K562 (cell line): ENCODE data around the gene SORCS1. TPM values are rescaled to one million over a fixed set of nuclear protein-coding genes. Genes with fewer than 3 reads are reported as not detected.

Experiments
- ATF3 ChIP-seq, 2 experiments: fragments of 450-650 bp in 1 of 2; sonication (generic) in 1 of 2; formaldehyde crosslinking in 1 of 2; IDR thresholded peaks in 1 of 2; conservative IDR thresholded peaks in 1 of 2; 2 replicates each; pipeline versions ENCODE4 v1.6.1 to v1.8.1; 2016 to 2023; ENCODE audit warnings: mild to moderate bottlenecking in 2 of 2, moderate library complexity in 2 of 2, inconsistent platforms in 1 of 2, missing genetic modification reagents in 1 of 2
- BCL6 ChIP-seq: fragments of 250-450 bp; sonication (Bioruptor Pico); IDR thresholded peaks from 2 replicates; pipeline ENCODE4 v1.4.0; 2020
- GABPB1 ChIP-seq: sonication (generic); formaldehyde crosslinking; IDR thresholded peaks from 2 replicates; pipeline ENCODE4 v1.8.0; 2022; ENCODE audit warnings: mild to moderate bottlenecking, missing genetic modification reagents
- KLF10 ChIP-seq: fragments of 250-450 bp; sonication (Bioruptor Pico); IDR thresholded peaks from 2 replicates; pipeline ENCODE4 v1.6.1; 2021; ENCODE audit warnings: matching md5 sums
- MGA ChIP-seq: fragments of 450-650 bp; IDR thresholded peaks from 2 replicates; pipeline ENCODE4 v1.6.1; 2016; ENCODE audit warnings: mild to moderate bottlenecking, moderate library complexity
- TEAD4 ChIP-seq, 2 experiments: sonication (generic) in 1 of 2; formaldehyde crosslinking in 1 of 2; IDR thresholded peaks; 2 replicates each; pipeline versions ENCODE4 v1.6.1 to v1.8.0; 2012 to 2022; ENCODE audit warnings: borderline replicate concordance in 1 of 2, inconsistent platforms in 1 of 2, low read length in 1 of 2, mild to moderate bottlenecking in 1 of 2, missing genetic modification reagents in 1 of 2
- polyA plus RNA-seq, 8 experiments: library from polyadenylated mRNA; depleted of rRNA in 4 of 8; stranded (reverse) in 5 of 8; unstranded in 3 of 8; fragments of >200 nt; fragmentation: Nextera tagmentation in 2 of 8; fragmentation: Illumina TruSeq in 1 of 8; extraction: Ambion mirVana in 2 of 8; extraction: Trizol in 1 of 8; gene quantifications; 2 replicates each; pipeline versions ENCODE4 v1.2.1 to v1.2.3, GENCODE V29; 2011 to 2014; ENCODE audit warnings: inconsistent platforms in 1 of 8, missing spikeins in 1 of 8
- total RNA-seq, 7 experiments: library from RNA; depleted of rRNA in 6 of 7; stranded (reverse); fragments of >200 nt in 6 of 7; fragmentation: Illumina TruSeq in 2 of 7; extraction: Trizol in 2 of 7; gene quantifications; 2 replicates each; pipeline versions ENCODE4 v1.2.1 to v1.2.3, GENCODE V29; 2011 to 2021; ENCODE audit warnings: low replicate concordance in 1 of 7
- TF ChIP-seq, protein P1 (sequence below), 2 experiments: IDR thresholded peaks; 2 replicates each; pipeline ENCODE4 v1.6.1; 2011; ENCODE audit warnings: borderline replicate concordance in 1 of 2, control low read depth in 1 of 2, low read depth in 1 of 2, low read length in 1 of 2, mild to moderate bottlenecking in 1 of 2, mixed read lengths in 1 of 2, moderate library complexity in 1 of 2; ENCODE audit not compliant: insufficient read depth in 1 of 2, insufficient read length in 1 of 2, poor library complexity in 1 of 2, severe bottlenecking in 1 of 2; ENCODE audit errors: extremely low read depth in 1 of 2

Gene SORCS1
- total and polyA plus RNA-seq, 9 of the 15 experiments (the other 6 are each of a cell fraction or from before 2014, with no cell fraction given) = 1.5 to 3.9 (median 2.7) TPM

DNA sequence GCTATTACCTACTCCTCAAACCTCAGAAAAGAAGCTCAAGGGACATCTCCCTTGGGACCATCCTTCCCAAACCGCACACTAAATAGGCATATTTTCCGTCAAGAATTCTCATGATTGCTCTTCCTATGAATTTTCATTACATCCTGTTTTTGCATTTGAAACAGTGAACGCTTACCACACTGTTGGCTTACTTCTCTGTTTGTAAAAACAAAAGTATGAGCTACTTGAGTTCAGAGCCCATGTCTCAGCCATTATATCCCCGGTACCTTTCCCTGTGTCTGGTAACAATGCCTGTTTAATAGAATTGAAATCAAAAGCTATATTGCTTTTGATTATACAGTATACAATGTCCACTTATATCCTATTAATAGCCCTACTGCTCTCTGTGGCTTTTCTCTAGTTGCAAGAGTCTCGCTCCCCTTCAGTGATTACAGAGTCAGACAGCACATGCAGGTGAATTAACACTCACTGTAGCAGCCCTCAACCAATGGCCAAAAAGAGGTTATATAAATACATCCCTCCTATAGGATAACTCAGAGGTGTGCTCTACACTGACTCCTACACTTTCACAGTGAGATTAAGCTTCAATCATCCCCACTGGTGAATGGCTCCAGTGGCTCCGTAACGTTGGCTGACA is 264.4 kb downstream of the SORCS1 start (continued):
- TF ChIP-seq MGA (no peak), ATF3 (IDR thresholded peaks at IDR 0.05) (no peak), ATF3 (CRISPR knock-in tag; conservative IDR thresholded peaks at IDR 0.05) (no peak), GABPB1 (CRISPR knock-in tag) (no peak), KLF10 (no peak), TEAD4 (IDR thresholded peaks at IDR 0.05; ENCODE audit: low read length) (no peak), TEAD4 (CRISPR knock-in tag; IDR thresholded peaks at IDR 0.05; ENCODE audit: borderline replicate concordance) (no peak), BCL6 (CRISPR knock-in tag) (no peak)
- TF ChIP-seq, protein P1, sequence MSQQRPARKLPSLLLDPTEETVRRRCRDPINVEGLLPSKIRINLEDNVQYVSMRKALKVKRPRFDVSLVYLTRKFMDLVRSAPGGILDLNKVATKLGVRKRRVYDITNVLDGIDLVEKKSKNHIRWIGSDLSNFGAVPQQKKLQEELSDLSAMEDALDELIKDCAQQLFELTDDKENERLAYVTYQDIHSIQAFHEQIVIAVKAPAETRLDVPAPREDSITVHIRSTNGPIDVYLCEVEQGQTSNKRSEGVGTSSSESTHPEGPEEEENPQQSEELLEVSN (IDR thresholded peaks at IDR 0.05; ENCODE audit: borderline replicate concordance in 1 of 2, extremely low read depth in 1 of 2, insufficient read depth in 1 of 2, insufficient read length in 1 of 2, low read depth in 1 of 2, low read length in 1 of 2, poor library complexity in 1 of 2, severe bottlenecking in 1 of 2) = no peak
- TF ChIP-seq, all 486 proteins: peak for 0
